PFSK-1 (cell line): ENCODE data around the gene MMP15.

Experiments used
- POLR2AphosphoS5 ChIP-seq: IDR thresholded peaks from 2 replicates; pipeline ENCODE4 v1.6.1; 2012; ENCODE audit warnings: low read depth, mild to moderate bottlenecking, control low read depth, low read length, moderate library complexity
- REST ChIP-seq, 2 experiments: IDR thresholded peaks; 2 replicates each; pipeline versions ENCODE4 v1.6.1 to v1.8.0; 2011 to 2012; ENCODE audit warnings: low read depth in 2 of 2, low read length in 2 of 2, control low read depth in 1 of 2, inconsistent platforms in 1 of 2, mild to moderate bottlenecking in 1 of 2, moderate library complexity in 1 of 2; ENCODE audit not compliant: insufficient read depth in 1 of 2
- SIN3A ChIP-seq: IDR thresholded peaks from 2 replicates; pipeline ENCODE4 v1.6.1; 2012; ENCODE audit warnings: mild to moderate bottlenecking, low read length, moderate library complexity, borderline replicate concordance; ENCODE audit not compliant: insufficient read depth
- TAF1 ChIP-seq: IDR thresholded peaks from 2 replicates; pipeline ENCODE4 v1.6.1; 2012; ENCODE audit warnings: low read length, control low read depth, borderline replicate concordance; ENCODE audit not compliant: insufficient read depth

DNA sequence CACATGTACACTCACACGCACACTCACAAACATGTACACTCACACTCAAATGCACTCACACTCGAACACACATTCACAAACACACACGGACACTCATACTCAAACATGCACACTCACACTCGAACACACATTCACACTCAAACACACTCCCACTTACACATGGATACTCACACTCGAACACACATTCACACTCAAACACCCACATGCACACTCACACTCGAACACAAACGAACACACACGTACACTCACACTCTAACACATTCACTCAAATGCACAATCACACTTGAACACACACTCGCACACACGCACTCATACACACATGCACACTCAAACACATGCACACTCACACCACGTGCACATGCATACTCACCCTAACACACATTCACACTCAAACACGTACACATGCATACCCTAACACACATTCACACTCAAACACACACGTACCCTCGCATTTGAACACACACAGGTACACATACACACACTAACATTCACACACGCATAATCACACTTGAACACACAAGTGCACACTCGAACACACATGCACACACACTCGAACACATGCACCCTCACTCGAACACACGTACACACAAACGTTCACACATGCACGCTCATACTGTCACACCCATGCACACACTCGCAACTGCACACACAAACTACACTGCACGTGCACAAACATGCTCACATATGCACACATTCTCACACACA, 61.8 kb downstream of the MMP15 start:
- no peak for TF ChIP-seq REST (IDR thresholded peaks at IDR 0.05; ENCODE audit: insufficient read depth in 1 of 2, low read depth in 2 of 2, low read length in 2 of 2)
- TF ChIP-seq TAF1 = no peak
- TF ChIP-seq POLR2AphosphoS5 = no peak
- no peak for TF ChIP-seq SIN3A
